IMR-90 (cell line): Measurements from ENCODE around the gene CTIF. TPM values are rescaled to one million over a fixed set of nuclear protein-coding genes. Genes with fewer than 3 reads are reported as not detected.

ENCODE experiments used
- ATAC-seq: fragments of 200-7000 bp; cut with Tn5 transposase; 2 replicates; pipeline ENCODE4 v1.9.1; 2020; ENCODE audit warnings: low read depth, mild to moderate bottlenecking, moderate library complexity
- BruUV-seq: library from RNA; stranded (reverse); fragments of 400-500 nt; replicated peaks from 2 replicates; lab custom pipeline; 2021; lab: Mats Ljungman, UMichigan
- CTCF ChIA-PET: fragments of 300-600 bp; formaldehyde crosslinking; extraction: SDS; loops from one replicate; lab custom pipeline; 2021; ENCODE audit warnings: antibody characterized with exemption; lab: Yijun Ruan, JAX
- POLR2A ChIA-PET: fragments of 300-600 bp; sonication (Branson Sonifier 250); formaldehyde crosslinking; loops from one replicate; lab custom pipeline; 2022; ENCODE audit warnings: antibody characterized with exemption; ENCODE audit not compliant: unreplicated experiment; lab: Charles Lee
- DNase-seq: peaks from one replicate; pipeline ENCODE4 v3.0.0; 2013
- H2AFZ ChIP-seq: replicated peaks from 2 replicates; pipeline ENCODE3; 2013; ENCODE audit warnings: low read length, mild to moderate bottlenecking; ENCODE audit not compliant: poor library complexity
- H2AK5ac ChIP-seq: 2 replicates; pipeline ENCODE4 v1.6.1; 2013; ENCODE audit warnings: low read depth, low read length, inconsistent platforms
- H2AK9ac ChIP-seq: replicated peaks from 2 replicates; pipeline ENCODE3; 2013; ENCODE audit warnings: mild to moderate bottlenecking, low read depth, low read length, moderate library complexity; ENCODE audit not compliant: poor library complexity
- H2BK120ac ChIP-seq: 2 replicates; pipeline ENCODE4 v1.6.1; 2013; ENCODE audit warnings: low read depth, low read length, inconsistent platforms
- H2BK15ac ChIP-seq: 3 replicates; pipeline ENCODE4 v1.6.1; 2013; ENCODE audit warnings: low read depth, low read length, inconsistent platforms
- H2BK20ac ChIP-seq: 2 replicates; pipeline ENCODE4 v1.6.1; 2013; ENCODE audit warnings: low read depth, mild to moderate bottlenecking, inconsistent platforms, low read length, moderate library complexity
- H2BK5ac ChIP-seq: 2 replicates; pipeline ENCODE4 v1.6.1; 2013; ENCODE audit warnings: mild to moderate bottlenecking, low read depth, low read length, inconsistent platforms; ENCODE audit not compliant: poor library complexity, severe bottlenecking
- H3K14ac ChIP-seq: replicated peaks from 2 replicates; pipeline ENCODE4 v1.6.1; 2013; ENCODE audit warnings: low read depth, low read length, inconsistent platforms
- H3K18ac ChIP-seq: 2 replicates; pipeline ENCODE4 v1.6.1; 2013; ENCODE audit warnings: low read depth, low read length, control low read depth
- H3K23ac ChIP-seq: 2 replicates; pipeline ENCODE4 v1.6.1; 2013; ENCODE audit warnings: low read depth, low read length, inconsistent platforms
- H3K27ac ChIP-seq: 2 replicates; pipeline ENCODE4 v1.5.1; 2013; ENCODE audit warnings: mild to moderate bottlenecking, control low read depth, low read length; ENCODE audit not compliant: insufficient read depth
- H3K27me3 ChIP-seq: 2 replicates; pipeline ENCODE4 v1.6.1; 2013; ENCODE audit warnings: low read length; ENCODE audit not compliant: control insufficient read depth, insufficient read depth
- H3K36me3 ChIP-seq: 2 replicates; pipeline ENCODE4 v1.6.1; 2013; ENCODE audit warnings: low read length, mixed read lengths; ENCODE audit not compliant: control insufficient read depth, insufficient read depth
- H3K4ac ChIP-seq: 2 replicates; pipeline ENCODE4 v1.6.1; 2013; ENCODE audit warnings: low read depth, low read length, inconsistent platforms
- H3K4me1 ChIP-seq: 2 replicates; pipeline ENCODE4 v1.6.1; 2013; ENCODE audit warnings: low read length, mixed read lengths; ENCODE audit not compliant: control insufficient read depth, insufficient read depth
- H3K4me2 ChIP-seq: 2 replicates; pipeline ENCODE4 v1.6.1; 2013; ENCODE audit warnings: low read depth, mild to moderate bottlenecking, control low read depth, low read length, moderate library complexity
- H3K4me3 ChIP-seq: 2 replicates; pipeline ENCODE4 v1.5.1; 2013; ENCODE audit warnings: low read depth, mild to moderate bottlenecking, control low read depth, low read length, moderate library complexity; ENCODE audit not compliant: insufficient read depth
- H3K56ac ChIP-seq: 2 replicates; pipeline ENCODE4 v1.6.1; 2013; ENCODE audit warnings: low read length, inconsistent platforms; ENCODE audit not compliant: insufficient read depth; ENCODE audit errors: extremely low read depth
- H3K79me1 ChIP-seq, 2 experiments: 2 replicates each; pipeline ENCODE4 v1.6.1; 2013; ENCODE audit warnings: low read length in 2 of 2, inconsistent platforms in 1 of 2, low read depth in 1 of 2
- H3K9ac ChIP-seq: 2 replicates; pipeline ENCODE4 v1.6.1; 2013; ENCODE audit warnings: low read depth, low read length, control low read depth
- H3K9me1 ChIP-seq: 2 replicates; pipeline ENCODE4 v1.6.1; 2013; ENCODE audit warnings: low read length, inconsistent platforms; ENCODE audit not compliant: insufficient read depth
- H3K9me3 ChIP-seq: 2 replicates; pipeline ENCODE4 v1.6.1; 2013; ENCODE audit warnings: low read length; ENCODE audit not compliant: control insufficient read depth, insufficient read depth
- H4K20me1 ChIP-seq: 2 replicates; pipeline ENCODE4 v1.6.1; 2013; ENCODE audit warnings: low read length, inconsistent platforms; ENCODE audit not compliant: insufficient read depth
- H4K5ac ChIP-seq: 2 replicates; pipeline ENCODE4 v1.6.1; 2013; ENCODE audit warnings: mild to moderate bottlenecking, low read depth, low read length, control low read depth
- H4K8ac ChIP-seq, 2 experiments: 2 replicates each; pipeline ENCODE4 v1.6.1; 2013; ENCODE audit warnings: low read depth in 2 of 2, low read length in 2 of 2, control low read depth in 1 of 2, inconsistent platforms in 1 of 2
- H4K91ac ChIP-seq: 2 replicates; pipeline ENCODE4 v1.6.1; 2013; ENCODE audit warnings: low read depth, low read length, inconsistent platforms; ENCODE audit not compliant: insufficient read depth
- MAFK ChIP-seq: IDR thresholded peaks from 2 replicates; pipeline ENCODE4 v1.6.1; 2012; ENCODE audit warnings: low read depth, low read length, improper control_type of control experiment
- MAZ ChIP-seq: IDR thresholded peaks from 2 replicates; pipeline ENCODE4 v1.6.1; 2012; ENCODE audit warnings: low read depth, mild to moderate bottlenecking, low read length, improper control_type of control experiment, moderate library complexity, borderline replicate concordance
- WGBS, 2 experiments: methylation state at CpG; one replicate each; pipeline versions ENCODE4 v1.1.5 to v1.1.7; 2013; ENCODE audit warnings: missing lambda C conversion rate in 2 of 2; ENCODE audit not compliant: insufficient read length in 1 of 2; ENCODE audit errors: extremely low coverage in 2 of 2; 5-methylcytosine and 5-hydroxymethylcytosine counted together
- dilution Hi-C: fragments of 300-500 bp; cut with HindIII; formaldehyde crosslinking; loops from one replicate; pipeline ENCODE4 v1.14.3; 2018; ENCODE audit warnings: low sequenced_read_pairs; ENCODE audit not compliant: unreplicated experiment
- in situ Hi-C: fragments of 300-500 bp; cut with MboI; formaldehyde crosslinking; loops from 3 replicates; pipeline ENCODE4 v1.14.3; 2019; ENCODE audit warnings: low sequenced_read_pairs, inconsistent platforms, mixed read lengths
- intact Hi-C: fragments of 100-400 bp; cut with micrococcal nuclease; formaldehyde crosslinking; loops from 2 replicates; pipeline ENCODE4 v1.10.0; 2022
- polyA plus RNA-seq, 3 experiments: library from polyadenylated mRNA; depleted of rRNA; stranded (reverse); fragments of >200 nt; gene quantifications; 2 replicates each; pipeline ENCODE4 v1.2.3, GENCODE V29; 2012; ENCODE audit warnings: low replicate concordance in 1 of 3
- total RNA-seq: library from RNA; depleted of rRNA; stranded (reverse); fragments of >200 nt; gene quantifications from 2 replicates; pipeline ENCODE4 v1.2.3, GENCODE V29; 2012

The CTIF gene
- total and polyA plus RNA-seq, 2 of the 4 experiments (the other 2 are of a cell fraction): 25.1 to 57.0 TPM

GRCh38 chr18:48611785-48612480, 73.1 kb downstream of the CTIF start:
- H4K8ac ChIP-seq: no peak overlapping the region
- H2BK20ac ChIP-seq: no peak overlapping the region
- no peak for DNase-seq
- no peak overlapping the region for H2BK15ac ChIP-seq
- peaks cover 94% of the 10 kb centered on the region for H4K20me1 ChIP-seq
- no CpG with 5 or more reads among the region's 10 CpGs for WGBS, 2 experiments
- CTCF ChIA-PET: no interaction called here
- in situ Hi-C loops (no loop called here), dilution Hi-C loops (no loop called here), intact Hi-C loops (no loop called here)
- no peaks in the 10 kb centered on the region for H3K9me3 ChIP-seq
- no peak overlapping the region for H3K4ac ChIP-seq
- no peak for ATAC-seq
- H3K36me3 ChIP-seq: peaks cover 6% of the 10 kb centered on the region
- H2BK120ac ChIP-seq: no peak overlapping the region
- POLR2A ChIA-PET: no interaction called here
- no peak overlapping the region for H2AK5ac ChIP-seq
- H2AK9ac ChIP-seq: no peak overlapping the region
- H3K27ac ChIP-seq: no peak overlapping the region
- no peak overlapping the region for H3K23ac ChIP-seq
- no peak overlapping the region for H4K5ac ChIP-seq
- peaks cover 43 to 95% of the 10 kb centered on the region in 2 experiments for H3K79me1 ChIP-seq
- H3K14ac ChIP-seq: no peak overlapping the region
- TF ChIP-seq MAFK: 0 out of 2 replicates have a peak, but pooled peaks have one; percentile 20
- TF ChIP-seq MAZ: no peak
- no peaks in the 10 kb centered on the region for H3K27me3 ChIP-seq
- H3K9me1 ChIP-seq: peaks cover 69% of the 10 kb centered on the region
- no peak overlapping the region for H3K4me2 ChIP-seq
- no peak overlapping the region for H3K4me3 ChIP-seq
- BruUV-seq: no TSS peak
- no peak overlapping the region for H4K91ac ChIP-seq
- H3K56ac ChIP-seq: no peak overlapping the region
- H2BK5ac ChIP-seq: no peak overlapping the region
- no peak overlapping the region for H2AFZ ChIP-seq
- no peak overlapping the region for H3K18ac ChIP-seq
- H3K9ac ChIP-seq: no peak overlapping the region
- H3K4me1 ChIP-seq: peaks cover 25% of the 10 kb centered on the region
